Aortic smooth muscle cell (primary cell): ENCODE results near the gene GTF3A. TPM values are rescaled to one million over a fixed set of nuclear protein-coding genes. Genes with fewer than 3 reads are reported as not detected.

Source experiments
- total RNA-seq: library from RNA; depleted of rRNA; stranded (reverse); fragments of >200 nt; gene quantifications from 2 replicates; pipeline ENCODE4 v1.2.3, GENCODE V29; 2014

GTF3A gene
- total RNA-seq, result 86.0 and 110 TPM in 2 replicates

GRCh38 chr13:27424246-27425157, at the start of gene GTF3A:
TSS of gene GTF3A (plus strand) at chr13:27424619.

GRCh38 chr13:27449936-27450828, 25.8 kb downstream of the GTF3A start, which contains the start of gene MTIF3:
TSS of gene MTIF3 (minus strand) at chr13:27450564. CDS start at chr13:27440448, 10,116 bp downstream.

Other genes with a start within 250 kb of the GTF3A start
- gene RPL21, start 173.1 kb upstream of the GTF3A start, total RNA-seq, result 602 and 742 TPM in 2 replicates
- gene RASL11A, start 153.8 kb upstream of the GTF3A start, total RNA-seq, result 55.2 and 108 TPM in 2 replicates
- 60.4 and 69.3 TPM in 2 replicates for gene MTIF3, start 25.9 kb downstream of the GTF3A start, total RNA-seq
- gene LNX2, start 195.9 kb downstream of the GTF3A start, total RNA-seq, result 7.8 and 10.6 TPM in 2 replicates
- gene POLR1D, start 197.3 kb downstream of the GTF3A start, total RNA-seq, result 52.8 and 63.3 TPM in 2 replicates